Central memory CD8-positive, alpha-beta T cell (primary cell): ENCODE data around the gene NUBPL.
"Not testable (repeated sequence)": the region's sequence is repeated elsewhere in the genome, so short reads cannot be mapped to it uniquely, and the experiment has no call there.

ENCODE experiments used
- ATAC-seq: fragments of 150-1000 bp; cut with Tn5 transposase; replicated peaks from 2 replicates; pipeline ENCODE4 v1.10.0; 2022; ENCODE audit warnings: mild to moderate bottlenecking, moderate FRiP score, moderate number of reproducible peaks; ENCODE audit not compliant: poor library complexity, severe bottlenecking; ENCODE audit errors: extremely low read depth
- DNase-seq, 2 donors: peaks; one replicate each; pipeline ENCODE4 v3.0.0; 2021; ENCODE audit warnings: low spot score in 2 of 2
- H3K27ac Mint-ChIP-seq: one replicate; pipeline ENCODE4 v1.8.0; 2022; ENCODE audit warnings: low read depth, mild to moderate bottlenecking, moderate library complexity, mixed read lengths
- H3K27me3 Mint-ChIP-seq: one replicate; pipeline ENCODE4 v1.8.0; 2022; ENCODE audit warnings: mixed read lengths
- H3K36me3 Mint-ChIP-seq: one replicate; pipeline ENCODE4 v1.8.0; 2022; ENCODE audit warnings: mild to moderate bottlenecking, moderate library complexity, mixed read lengths; ENCODE audit not compliant: insufficient read depth
- H3K4me1 Mint-ChIP-seq: one replicate; pipeline ENCODE4 v1.8.0; 2022; ENCODE audit warnings: mixed read lengths
- H3K4me3 Mint-ChIP-seq: one replicate; pipeline ENCODE4 v1.8.0; 2022; ENCODE audit warnings: mild to moderate bottlenecking, moderate library complexity, mixed read lengths
- H3K9me3 Mint-ChIP-seq: one replicate; pipeline ENCODE4 v1.8.0; 2022; ENCODE audit warnings: mixed read lengths

NUBPL gene

DNA sequence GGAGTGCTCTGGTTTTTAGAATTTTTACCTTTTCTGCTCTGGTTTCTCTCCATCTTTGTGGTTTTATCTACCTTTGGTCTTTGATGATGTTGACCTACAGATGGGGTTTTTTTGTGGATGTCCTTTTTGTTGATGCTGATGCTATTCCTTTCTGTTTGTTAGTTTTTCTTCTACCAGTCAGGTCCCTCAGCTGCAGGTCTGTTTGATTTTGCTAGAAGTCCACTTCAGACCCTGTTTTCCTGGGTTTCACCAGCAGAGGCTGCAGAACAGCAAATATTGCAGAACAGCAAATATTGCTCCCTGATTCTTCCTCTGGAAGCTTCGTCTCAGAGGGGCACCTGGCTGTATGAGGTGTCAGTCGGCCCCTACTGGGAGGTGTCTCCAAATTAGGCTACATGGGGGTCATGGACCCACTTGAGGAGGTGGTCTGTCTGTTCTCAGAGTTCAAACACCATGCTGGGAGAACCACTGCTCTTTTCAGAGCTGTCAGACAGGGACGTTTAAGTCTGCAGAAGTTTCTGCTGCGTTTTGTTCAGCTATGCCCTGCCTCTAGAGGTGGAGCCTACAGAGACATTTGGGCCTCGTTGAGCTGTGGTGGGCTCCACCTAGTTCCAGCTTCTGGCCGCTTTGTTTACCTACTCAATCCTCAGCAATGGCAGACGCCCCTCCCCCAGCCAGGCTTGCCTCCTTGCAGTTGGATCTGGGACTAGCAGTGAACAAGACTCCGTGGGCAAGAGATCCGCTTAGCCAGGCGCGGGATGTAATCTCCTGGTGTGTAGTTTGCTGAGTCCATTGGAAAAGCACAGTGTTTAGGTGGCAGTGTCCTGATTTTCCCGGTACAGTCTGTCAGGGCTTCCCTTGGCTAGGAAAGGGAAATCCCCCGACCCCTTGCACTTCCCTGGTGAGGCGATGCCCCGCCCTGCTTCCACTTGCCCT lies 250.8 kb downstream of the NUBPL start:
- peaks cover 33% of the 10 kb centered on the region for H3K9me3 Mint-ChIP-seq
- H3K4me1 Mint-ChIP-seq, H3K4me3 Mint-ChIP-seq, H3K27ac Mint-ChIP-seq, H3K27me3 Mint-ChIP-seq, ATAC-seq, H3K36me3 Mint-ChIP-seq, DNase-seq: not testable (repeated sequence)

DNA sequence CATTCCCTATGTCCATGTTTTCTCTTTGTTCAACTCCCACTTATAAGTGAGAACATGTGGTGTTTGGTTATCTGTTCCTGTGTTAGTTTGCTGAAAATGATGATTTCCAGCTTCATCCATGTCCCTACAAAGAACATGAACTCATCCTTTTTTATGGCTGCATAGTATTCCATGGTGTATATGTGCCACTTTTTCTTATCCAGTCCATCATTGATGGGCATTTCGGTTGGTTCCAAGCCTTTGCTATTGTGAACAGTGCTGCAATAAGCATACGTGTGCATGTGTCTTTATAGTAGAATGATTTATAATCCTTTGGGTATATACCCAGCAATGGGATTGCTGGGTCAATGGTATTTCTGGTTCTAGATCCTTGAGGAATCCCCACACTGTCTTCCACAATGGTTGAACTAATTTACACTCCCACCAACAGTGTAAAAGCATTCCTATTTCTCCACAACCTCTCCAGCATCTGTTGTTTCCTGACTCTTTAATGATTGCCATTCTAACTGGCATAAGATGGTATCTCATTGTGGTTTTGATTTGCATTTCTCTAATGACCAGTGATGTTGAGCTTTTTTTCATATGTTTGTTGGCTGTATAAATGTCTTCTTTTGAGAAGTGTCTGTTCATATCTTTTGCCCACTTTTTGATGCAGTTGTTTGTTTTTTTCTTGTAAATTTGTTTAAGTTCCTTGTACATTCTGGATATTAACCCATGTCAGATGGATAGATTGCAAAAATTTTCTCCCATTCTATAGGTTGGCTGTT lies 252.7 kb downstream of the NUBPL start:
- not testable (repeated sequence) for H3K4me1 Mint-ChIP-seq, H3K4me3 Mint-ChIP-seq, ATAC-seq, H3K27me3 Mint-ChIP-seq, H3K27ac Mint-ChIP-seq, H3K36me3 Mint-ChIP-seq, DNase-seq
- H3K9me3 Mint-ChIP-seq, result peaks cover 30% of the 10 kb centered on the region

DNA sequence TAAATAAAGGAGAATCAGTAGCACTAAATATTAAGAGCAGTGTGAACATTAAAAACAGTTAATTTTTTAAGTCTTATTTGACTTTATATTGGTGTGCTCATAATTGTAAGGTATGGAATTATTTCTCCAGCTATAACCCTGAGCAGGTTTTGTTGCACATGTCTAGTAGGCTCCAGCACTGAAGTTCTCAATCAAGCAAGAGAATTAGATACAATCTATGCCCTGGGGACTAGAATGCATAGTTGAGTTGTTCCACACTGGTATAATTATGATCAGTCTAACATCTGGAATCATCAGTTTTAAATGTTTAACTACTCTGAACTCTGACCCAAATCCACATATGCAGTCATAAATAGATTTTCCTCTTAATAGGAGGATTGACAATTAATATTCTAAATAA lies 258.1 kb downstream of the NUBPL start:
- Mint-ChIP-seq H3K4me3 (no peak overlapping the region), H3K9me3 (peaks cover 11% of the 10 kb centered on the region), H3K27ac (no peak overlapping the region), H3K27me3 (no peaks in the 10 kb centered on the region), H3K4me1 (no peaks in the 10 kb centered on the region), H3K36me3 (peaks cover 2% of the 10 kb centered on the region)
- ATAC-seq, result no peak
- no peak for DNase-seq

DNA sequence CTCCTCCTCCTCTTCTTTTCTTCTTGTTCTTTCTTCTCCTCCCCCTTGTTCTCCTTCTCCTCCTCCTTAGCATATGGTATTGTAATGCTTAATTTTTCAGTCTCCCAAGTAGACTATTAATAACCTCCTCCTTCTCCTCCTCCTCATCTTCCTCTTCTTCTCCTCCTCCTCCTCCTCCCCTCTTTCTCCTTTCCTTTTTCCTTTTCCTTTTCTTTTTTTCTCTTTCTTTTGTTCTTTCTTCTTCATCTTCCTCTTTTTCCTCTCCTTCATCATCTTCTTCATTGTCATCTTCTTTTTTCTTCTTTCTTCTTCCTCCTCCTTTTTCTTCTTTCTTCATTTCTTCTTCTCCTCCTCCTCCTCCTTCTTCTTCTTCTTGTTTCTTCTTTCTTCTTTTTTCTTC lies 264.3 kb downstream of the NUBPL start:
- Mint-ChIP-seq H3K9me3 (no peaks in the 10 kb centered on the region), H3K4me3 (no peak overlapping the region), H3K27me3 (no peaks in the 10 kb centered on the region), H3K4me1 (no peaks in the 10 kb centered on the region), H3K36me3 (peaks cover 2% of the 10 kb centered on the region), H3K27ac (no peak overlapping the region)
- DNase-seq (no peak), ATAC-seq (no peak)

DNA sequence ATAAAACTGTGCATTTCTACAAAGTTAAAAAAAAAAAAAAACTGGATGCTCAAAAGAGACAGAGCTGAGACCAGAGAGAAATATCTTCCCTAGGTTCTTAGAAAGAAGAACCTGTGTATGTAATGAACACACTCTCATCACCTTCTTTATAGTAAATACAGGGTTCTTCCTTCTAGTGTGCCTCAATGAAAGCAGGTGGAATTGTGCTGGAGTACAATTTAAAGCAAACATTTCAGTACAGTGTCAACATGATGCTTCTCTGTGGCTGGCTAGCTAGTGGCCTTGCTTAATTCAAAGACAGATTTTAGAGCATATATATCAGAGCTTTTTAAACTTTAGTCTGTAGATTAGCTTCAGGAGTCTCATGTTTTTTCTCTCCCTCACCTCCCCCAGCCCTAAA lies 266.1 kb downstream of the NUBPL start:
- Mint-ChIP-seq H3K27me3 (no peaks in the 10 kb centered on the region), H3K9me3 (no peaks in the 10 kb centered on the region), H3K4me1 (no peaks in the 10 kb centered on the region), H3K27ac (no peak overlapping the region), H3K4me3 (no peak overlapping the region), H3K36me3 (peaks cover 2% of the 10 kb centered on the region)
- no peak for ATAC-seq
- no peak for DNase-seq

DNA sequence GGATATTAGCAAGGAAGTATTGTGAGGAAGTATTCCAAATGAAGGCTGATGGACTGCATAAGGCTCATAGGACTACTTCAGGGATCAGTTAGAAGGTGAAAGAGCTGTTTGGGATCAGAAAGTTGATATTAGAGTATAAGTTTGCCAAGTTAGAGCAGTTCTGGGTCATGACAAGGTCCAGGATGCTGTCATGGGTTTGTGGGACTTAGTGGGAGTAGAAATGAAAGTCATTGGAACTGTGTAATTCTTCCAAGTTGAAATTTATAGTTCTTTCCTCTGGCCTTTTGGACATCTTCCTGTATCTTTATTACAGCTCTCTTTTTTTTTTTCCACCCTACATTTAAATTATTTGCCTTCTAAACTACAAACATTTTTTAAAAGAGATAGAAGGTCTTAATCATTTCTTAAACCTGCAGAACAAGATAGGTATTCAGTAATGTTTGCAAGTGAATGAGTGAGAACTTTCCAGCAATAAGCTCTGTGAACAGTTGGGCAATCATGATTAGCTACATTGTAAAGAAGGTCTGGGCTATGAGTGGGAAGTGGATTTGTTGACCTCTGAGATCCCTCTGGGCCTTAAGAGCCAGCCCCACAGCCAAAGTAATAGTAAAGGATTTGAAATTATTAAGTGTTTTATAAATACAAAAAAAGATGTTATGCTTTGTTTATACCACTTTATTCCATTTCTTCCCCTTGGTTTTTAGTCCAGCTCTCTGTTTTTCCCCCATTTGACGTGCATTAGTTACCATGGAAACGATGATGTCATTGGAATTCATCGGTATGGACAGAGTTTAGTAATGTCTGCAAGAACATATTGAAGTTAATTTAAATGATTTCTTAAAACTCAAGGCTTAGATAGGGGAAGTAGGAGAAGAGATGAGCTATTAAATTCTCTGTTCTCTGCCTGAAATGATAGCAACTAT lies 268.0 kb downstream of the NUBPL start:
- Mint-ChIP-seq H3K9me3 (no peaks in the 10 kb centered on the region), H3K4me1 (no peaks in the 10 kb centered on the region), H3K27ac (no peak overlapping the region), H3K4me3 (no peak overlapping the region), H3K36me3 (peaks cover 5% of the 10 kb centered on the region), H3K27me3 (no peaks in the 10 kb centered on the region)
- DNase-seq, result no peak
- ATAC-seq, result no peak

DNA sequence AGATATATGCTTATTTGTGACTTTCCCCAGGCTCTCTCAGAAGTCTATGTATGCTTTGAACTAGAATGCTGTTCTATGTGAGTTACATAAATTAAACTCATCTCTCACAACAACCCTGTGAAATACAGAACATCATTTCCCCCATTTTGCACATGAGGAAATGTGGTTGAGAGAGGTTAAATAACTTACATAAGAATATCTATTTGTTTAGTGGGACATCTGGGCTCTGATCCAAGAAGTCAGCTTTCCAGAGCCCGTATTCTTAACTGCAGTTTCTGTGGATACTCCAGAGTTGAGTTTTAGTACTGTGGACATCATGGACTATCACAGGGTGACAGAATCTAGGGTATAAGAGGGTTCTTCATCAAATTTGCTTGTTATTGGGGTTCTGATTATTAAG lies 273.4 kb downstream of the NUBPL start:
- ATAC-seq (no peak), DNase-seq (no peak)
- no peak overlapping the region for H3K4me3 Mint-ChIP-seq
- no peak overlapping the region for H3K27ac Mint-ChIP-seq
- no peaks in the 10 kb centered on the region for H3K27me3 Mint-ChIP-seq
- H3K9me3 Mint-ChIP-seq, result no peaks in the 10 kb centered on the region
- H3K36me3 Mint-ChIP-seq, result peaks cover 3% of the 10 kb centered on the region
- no peaks in the 10 kb centered on the region for H3K4me1 Mint-ChIP-seq

DNA sequence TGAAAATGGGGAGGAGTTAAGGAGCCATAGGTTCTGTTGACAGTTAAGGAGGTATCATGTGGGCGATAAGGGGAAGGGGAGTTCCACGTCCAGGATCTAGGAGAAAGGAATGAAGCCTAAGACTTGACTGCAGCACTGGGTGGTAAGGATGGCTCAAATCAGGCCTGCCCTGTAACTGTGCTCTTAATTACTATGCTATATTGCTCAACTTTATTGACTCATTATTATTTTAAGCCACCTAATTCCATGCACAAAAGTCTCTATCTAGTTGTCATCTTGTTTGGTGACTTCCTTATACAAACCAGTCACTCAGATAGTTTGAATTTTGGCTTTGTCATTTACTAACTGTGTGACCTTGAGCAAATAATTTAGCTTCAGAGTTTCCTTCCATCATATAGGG lies 273.8 kb downstream of the NUBPL start:
- no peaks in the 10 kb centered on the region for H3K4me1 Mint-ChIP-seq
- H3K27me3 Mint-ChIP-seq, result no peaks in the 10 kb centered on the region
- H3K9me3 Mint-ChIP-seq, result no peaks in the 10 kb centered on the region
- DNase-seq (no peak), ATAC-seq (no peak)
- H3K4me3 Mint-ChIP-seq, result no peak overlapping the region
- no peak overlapping the region for H3K27ac Mint-ChIP-seq
- H3K36me3 Mint-ChIP-seq, result peaks cover 3% of the 10 kb centered on the region

DNA sequence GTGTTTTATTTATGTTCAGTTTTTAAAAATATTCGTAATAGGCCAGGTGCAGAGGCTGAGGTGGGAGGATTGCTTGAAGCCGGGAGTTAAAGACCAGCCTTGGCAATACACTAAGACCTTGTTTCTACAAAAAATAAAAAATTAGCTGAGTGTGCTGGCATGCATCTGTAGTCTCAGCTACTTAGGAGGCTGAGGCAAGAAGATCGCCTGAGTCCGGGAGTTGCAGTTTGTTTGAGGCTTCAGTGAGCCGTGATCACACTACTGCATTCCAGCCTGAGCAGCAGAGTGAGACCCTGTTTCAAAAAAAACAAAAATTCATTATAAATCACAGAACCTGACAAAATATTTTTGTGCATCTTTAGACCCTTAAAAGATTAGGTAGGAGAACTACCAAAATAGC lies 275.8 kb downstream of the NUBPL start:
- Mint-ChIP-seq H3K4me1 (no peaks in the 10 kb centered on the region), H3K27me3 (no peaks in the 10 kb centered on the region), H3K4me3 (no peak overlapping the region), H3K9me3 (no peaks in the 10 kb centered on the region), H3K36me3 (peaks cover 5% of the 10 kb centered on the region), H3K27ac (no peak overlapping the region)
- ATAC-seq (no peak), DNase-seq (no peak)

DNA sequence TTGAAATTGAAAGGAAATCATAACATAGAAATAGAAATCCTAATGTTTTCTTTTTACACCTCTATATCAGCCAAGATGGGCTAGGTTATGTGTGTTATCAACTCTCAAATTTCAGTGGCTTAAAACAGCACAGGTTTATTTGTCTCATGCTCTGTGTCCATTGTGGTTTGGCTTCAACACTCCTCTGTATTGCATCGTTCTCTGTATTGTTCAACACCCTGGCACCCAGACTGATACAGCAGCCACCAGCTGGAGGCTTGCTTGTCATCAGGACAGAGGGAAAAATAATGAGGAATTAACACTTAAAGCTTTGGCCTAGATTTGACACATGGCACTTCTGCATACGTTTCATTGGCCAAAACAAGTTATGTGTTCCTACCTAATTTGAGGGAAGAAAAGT lies 281.7 kb downstream of the NUBPL start:
- no peak overlapping the region for H3K27ac Mint-ChIP-seq
- no peak overlapping the region for H3K4me3 Mint-ChIP-seq
- DNase-seq (no peak), ATAC-seq (no peak)
- H3K27me3 Mint-ChIP-seq, result no peaks in the 10 kb centered on the region
- no peaks in the 10 kb centered on the region for H3K9me3 Mint-ChIP-seq
- no peaks in the 10 kb centered on the region for H3K4me1 Mint-ChIP-seq
- H3K36me3 Mint-ChIP-seq, result peaks cover 2% of the 10 kb centered on the region

DNA sequence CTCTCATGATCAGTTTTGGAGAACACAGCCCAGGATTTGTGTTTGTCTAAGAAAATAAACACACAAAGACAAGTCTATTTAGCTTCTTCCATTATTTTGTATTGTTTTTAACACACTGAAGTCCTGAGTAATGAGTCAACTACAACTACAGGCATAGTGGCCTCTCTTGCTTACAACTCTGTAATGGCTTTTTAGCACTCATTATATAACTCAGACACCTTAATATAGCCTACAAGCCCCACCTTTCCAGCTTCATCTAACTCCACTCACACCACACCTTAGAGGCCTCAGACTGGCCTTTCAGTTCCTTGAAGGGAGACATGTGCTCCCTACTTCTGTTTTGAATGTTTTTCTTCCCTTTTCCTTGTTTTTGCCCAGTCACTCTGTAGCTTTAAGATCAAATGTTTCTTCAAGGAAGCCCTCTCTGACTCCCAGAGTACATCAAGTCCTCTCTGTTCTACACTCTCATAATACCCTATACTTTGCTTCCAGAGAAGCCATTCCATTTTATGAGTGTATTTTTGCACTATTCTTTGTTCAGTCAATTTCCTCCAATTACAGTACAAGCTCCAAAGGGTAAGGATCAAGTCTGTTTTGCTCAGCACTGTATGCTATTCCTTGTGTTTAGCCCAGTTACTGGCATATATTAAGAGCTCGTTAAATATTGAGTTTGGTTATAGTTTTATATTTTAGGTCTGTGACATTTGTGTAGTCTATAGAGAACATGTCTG lies 282.3 kb downstream of the NUBPL start:
- Mint-ChIP-seq H3K36me3 (peaks cover 2% of the 10 kb centered on the region), H3K4me3 (no peak overlapping the region), H3K4me1 (no peaks in the 10 kb centered on the region), H3K9me3 (no peaks in the 10 kb centered on the region), H3K27ac (no peak overlapping the region), H3K27me3 (no peaks in the 10 kb centered on the region)
- ATAC-seq (no peak), DNase-seq (no peak)
